ENCODE results near the gene ELL2.

DNA sequence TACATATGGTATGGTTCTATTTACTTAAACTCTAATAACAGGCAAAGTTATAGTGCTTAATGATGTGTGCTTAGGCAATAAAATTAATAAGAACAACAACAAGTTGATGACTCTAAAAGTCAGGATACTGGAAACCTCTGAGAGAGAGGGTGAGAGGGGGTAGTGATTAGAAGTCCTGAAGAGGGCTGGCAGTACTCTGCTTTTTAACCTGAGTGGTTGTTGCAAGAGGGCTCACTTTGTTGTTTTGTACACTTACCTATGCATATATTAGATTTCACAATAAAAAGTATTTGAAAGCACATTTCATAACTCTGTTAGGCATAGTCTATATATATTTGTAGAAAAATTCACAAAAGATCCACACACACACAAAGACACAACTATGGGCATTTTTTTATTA lies 21.4 kb upstream of the ELL2 start:
- TF ChIP-seq, protein P1, sequence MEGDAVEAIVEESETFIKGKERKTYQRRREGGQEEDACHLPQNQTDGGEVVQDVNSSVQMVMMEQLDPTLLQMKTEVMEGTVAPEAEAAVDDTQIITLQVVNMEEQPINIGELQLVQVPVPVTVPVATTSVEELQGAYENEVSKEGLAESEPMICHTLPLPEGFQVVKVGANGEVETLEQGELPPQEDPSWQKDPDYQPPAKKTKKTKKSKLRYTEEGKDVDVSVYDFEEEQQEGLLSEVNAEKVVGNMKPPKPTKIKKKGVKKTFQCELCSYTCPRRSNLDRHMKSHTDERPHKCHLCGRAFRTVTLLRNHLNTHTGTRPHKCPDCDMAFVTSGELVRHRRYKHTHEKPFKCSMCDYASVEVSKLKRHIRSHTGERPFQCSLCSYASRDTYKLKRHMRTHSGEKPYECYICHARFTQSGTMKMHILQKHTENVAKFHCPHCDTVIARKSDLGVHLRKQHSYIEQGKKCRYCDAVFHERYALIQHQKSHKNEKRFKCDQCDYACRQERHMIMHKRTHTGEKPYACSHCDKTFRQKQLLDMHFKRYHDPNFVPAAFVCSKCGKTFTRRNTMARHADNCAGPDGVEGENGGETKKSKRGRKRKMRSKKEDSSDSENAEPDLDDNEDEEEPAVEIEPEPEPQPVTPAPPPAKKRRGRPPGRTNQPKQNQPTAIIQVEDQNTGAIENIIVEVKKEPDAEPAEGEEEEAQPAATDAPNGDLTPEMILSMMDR (IDR thresholded peaks at IDR 0.05), result no peak
- TF ChIP-seq POLR2AphosphoS5 (IDR thresholded peaks at IDR 0.05), result no peak

Measured in prostate gland (tissue), 2 donors.